IPS-18c (cell line): ENCODE data around the gene XRCC3.

Experiments used
- H3K4me3 ChIP-seq: 2 replicates; pipeline ENCODE4 v1.7.0; 2013; ENCODE audit warnings: low read depth, mild to moderate bottlenecking, low read length, moderate library complexity; ENCODE audit not compliant: insufficient read depth
- H3K9me3 ChIP-seq: one replicate; pipeline ENCODE4 v1.6.1; 2013; ENCODE audit warnings: mild to moderate bottlenecking, low read length, moderate library complexity; ENCODE audit not compliant: control insufficient read depth, insufficient read depth

The XRCC3 gene

GRCh38 chr14:103740991-103741689, 25.9 kb upstream of the XRCC3 start:
- H3K9me3 ChIP-seq = peaks cover 2% of the 10 kb centered on the region
- H3K4me3 ChIP-seq = no peak overlapping the region

GRCh38 chr14:103739793-103740501, 24.7 kb upstream of the XRCC3 start:
- H3K4me3 ChIP-seq = no peak overlapping the region
- H3K9me3 ChIP-seq = peaks cover 2% of the 10 kb centered on the region

- peaks cover 2% of the 10 kb centered on the region for H3K9me3 ChIP-seq
Observed at GRCh38 chr14:103739466-103739792, 24.2 kb upstream of the XRCC3 start.

GRCh38 chr14:103738701-103739451, 23.6 kb upstream of the XRCC3 start:
- Histone ChIP-seq H3K9me3 (peaks cover 2% of the 10 kb centered on the region), H3K4me3 (no peak overlapping the region)

More at GRCh38 chr14:103739466-103739792, 24.2 kb upstream of the XRCC3 start:
- H3K4me3 ChIP-seq = no peak overlapping the region

- H3K4me3 ChIP-seq = no peak overlapping the region
- H3K9me3 ChIP-seq = peaks cover 2% of the 10 kb centered on the region
Observed at GRCh38 chr14:103738166-103738565, 22.9 kb upstream of the XRCC3 start.

- peaks cover 2% of the 10 kb centered on the region for H3K9me3 ChIP-seq
- no peak overlapping the region for H3K4me3 ChIP-seq
Observed at GRCh38 chr14:103737432-103738045, 22.3 kb upstream of the XRCC3 start.

GRCh38 chr14:103736546-103737431, 21.5 kb upstream of the XRCC3 start:
- Histone ChIP-seq H3K4me3 (no peak overlapping the region), H3K9me3 (peaks cover 2% of the 10 kb centered on the region)

GRCh38 chr14:103735815-103736545, 20.7 kb upstream of the XRCC3 start:
- peaks cover 2% of the 10 kb centered on the region for H3K9me3 ChIP-seq

GRCh38 chr14:103735439-103735814, 20.2 kb upstream of the XRCC3 start:
- Histone ChIP-seq H3K9me3 (peaks cover 2% of the 10 kb centered on the region), H3K4me3 (no peak overlapping the region)

More at GRCh38 chr14:103735815-103736545, 20.7 kb upstream of the XRCC3 start:
- H3K4me3 ChIP-seq = no peak overlapping the region

- H3K4me3 ChIP-seq = no peak overlapping the region
- H3K9me3 ChIP-seq = peaks cover 2% of the 10 kb centered on the region
Observed at GRCh38 chr14:103735022-103735421, 19.8 kb upstream of the XRCC3 start.

- Histone ChIP-seq H3K4me3 (no peak overlapping the region), H3K9me3 (peaks cover 2% of the 10 kb centered on the region)
Observed at GRCh38 chr14:103734081-103734888, 19.0 kb upstream of the XRCC3 start.

GRCh38 chr14:103733651-103734050, 18.4 kb upstream of the XRCC3 start:
- H3K4me3 ChIP-seq = no peak overlapping the region
- peaks cover 2% of the 10 kb centered on the region for H3K9me3 ChIP-seq

GRCh38 chr14:103732868-103733620, 17.8 kb upstream of the XRCC3 start:
- Histone ChIP-seq H3K4me3 (no peak overlapping the region), H3K9me3 (peaks cover 2% of the 10 kb centered on the region)

- no peaks in the 10 kb centered on the region for H3K9me3 ChIP-seq
- no peak overlapping the region for H3K4me3 ChIP-seq
Observed at GRCh38 chr14:103731916-103732867, 16.9 kb upstream of the XRCC3 start.
